Fibroblast of villous mesenchyme (primary cell): Measurements from ENCODE around the gene ALPK3. TPM values are rescaled to one million over a fixed set of nuclear protein-coding genes. Genes with fewer than 3 reads are reported as not detected.

ENCODE experiments used
- DNase-seq: peaks from one replicate; pipeline ENCODE4 v3.0.0-alpha.2; 2010; ENCODE audit warnings: low read depth
- H3K4me3 ChIP-seq: 2 replicates; pipeline ENCODE4 v1.5.1; 2011; ENCODE audit warnings: low read depth, mild to moderate bottlenecking, low read length
- total RNA-seq: library from RNA; depleted of rRNA; stranded (reverse); fragments of >200 nt; gene quantifications from 2 replicates; pipeline ENCODE4 v1.2.3, GENCODE V29; 2012
- TF ChIP-seq, protein P1 (sequence below): IDR thresholded peaks from 2 replicates; pipeline ENCODE4 v1.5.1; 2012; ENCODE audit warnings: low read depth, mild to moderate bottlenecking, low read length; ENCODE audit not compliant: insufficient read depth

ALPK3 gene
- total RNA-seq, 1 donor = 0.86 TPM

DNA sequence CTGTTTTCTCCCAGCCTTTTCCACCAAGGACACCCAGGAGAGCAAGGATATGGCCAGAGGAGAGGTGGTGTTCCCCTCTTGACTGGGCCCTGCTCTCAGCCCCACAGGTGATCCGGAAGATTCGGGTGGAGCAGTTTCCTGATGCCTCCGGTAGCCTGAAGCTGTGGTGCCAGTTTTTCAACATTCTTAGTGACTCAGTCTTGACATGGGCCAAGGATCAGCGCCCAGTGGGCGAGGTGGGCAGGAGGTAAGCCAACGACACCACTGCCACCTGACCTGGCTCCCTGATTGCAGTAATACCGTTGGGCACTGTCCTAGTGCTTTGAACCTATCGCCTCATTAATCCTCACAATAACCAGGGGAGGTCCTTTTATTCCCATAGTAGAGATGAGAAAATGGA lies 42.0 kb downstream of the ALPK3 start:
- no peak for DNase-seq
- TF ChIP-seq, protein P1, sequence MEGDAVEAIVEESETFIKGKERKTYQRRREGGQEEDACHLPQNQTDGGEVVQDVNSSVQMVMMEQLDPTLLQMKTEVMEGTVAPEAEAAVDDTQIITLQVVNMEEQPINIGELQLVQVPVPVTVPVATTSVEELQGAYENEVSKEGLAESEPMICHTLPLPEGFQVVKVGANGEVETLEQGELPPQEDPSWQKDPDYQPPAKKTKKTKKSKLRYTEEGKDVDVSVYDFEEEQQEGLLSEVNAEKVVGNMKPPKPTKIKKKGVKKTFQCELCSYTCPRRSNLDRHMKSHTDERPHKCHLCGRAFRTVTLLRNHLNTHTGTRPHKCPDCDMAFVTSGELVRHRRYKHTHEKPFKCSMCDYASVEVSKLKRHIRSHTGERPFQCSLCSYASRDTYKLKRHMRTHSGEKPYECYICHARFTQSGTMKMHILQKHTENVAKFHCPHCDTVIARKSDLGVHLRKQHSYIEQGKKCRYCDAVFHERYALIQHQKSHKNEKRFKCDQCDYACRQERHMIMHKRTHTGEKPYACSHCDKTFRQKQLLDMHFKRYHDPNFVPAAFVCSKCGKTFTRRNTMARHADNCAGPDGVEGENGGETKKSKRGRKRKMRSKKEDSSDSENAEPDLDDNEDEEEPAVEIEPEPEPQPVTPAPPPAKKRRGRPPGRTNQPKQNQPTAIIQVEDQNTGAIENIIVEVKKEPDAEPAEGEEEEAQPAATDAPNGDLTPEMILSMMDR = no peak
- no peak overlapping the region for H3K4me3 ChIP-seq

DNA sequence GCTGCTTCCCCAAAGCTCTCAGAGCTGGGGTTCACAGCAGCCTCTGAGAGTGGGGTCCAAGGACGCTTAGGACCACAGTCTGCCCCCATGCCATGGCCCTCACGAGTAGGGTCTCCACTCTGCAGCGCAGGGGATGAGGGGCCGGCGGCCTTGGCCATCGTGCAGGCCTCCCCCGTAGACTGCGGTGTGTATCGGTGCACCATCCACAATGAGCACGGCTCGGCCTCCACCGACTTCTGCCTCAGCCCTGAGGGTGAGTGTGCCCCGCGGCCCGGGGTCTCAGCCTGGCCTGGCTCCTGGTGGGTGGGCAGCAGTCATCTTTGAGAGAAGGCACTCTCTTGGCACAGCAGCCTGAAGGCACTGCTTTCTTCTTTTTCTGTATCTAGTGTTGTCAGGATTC lies 42.5 kb downstream of the ALPK3 start:
- no peak overlapping the region for H3K4me3 ChIP-seq
- DNase-seq = no peak
- TF ChIP-seq, protein P1 = no peak

DNA sequence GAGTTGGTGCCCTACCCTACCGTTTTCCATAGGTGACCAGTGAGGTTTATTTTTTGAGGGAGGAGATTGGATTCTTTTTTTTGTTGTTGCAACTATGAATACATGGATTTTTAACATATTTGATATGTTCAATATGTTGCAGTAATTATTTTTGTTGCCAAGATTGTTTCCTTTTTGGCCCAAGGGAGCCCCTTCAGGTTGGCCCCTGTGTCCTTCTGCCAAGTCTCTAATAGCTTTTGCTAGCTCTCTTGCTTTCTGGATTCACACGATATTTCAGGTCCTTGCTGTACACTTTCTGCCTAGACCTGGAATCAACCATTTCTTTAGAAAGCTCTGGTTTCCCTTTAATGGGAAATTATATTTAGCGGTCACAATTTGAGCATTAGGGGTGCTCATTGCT lies 44.6 kb downstream of the ALPK3 start:
- TF ChIP-seq, protein P1 = no peak
- no peak for DNase-seq
- no peak overlapping the region for H3K4me3 ChIP-seq

DNA sequence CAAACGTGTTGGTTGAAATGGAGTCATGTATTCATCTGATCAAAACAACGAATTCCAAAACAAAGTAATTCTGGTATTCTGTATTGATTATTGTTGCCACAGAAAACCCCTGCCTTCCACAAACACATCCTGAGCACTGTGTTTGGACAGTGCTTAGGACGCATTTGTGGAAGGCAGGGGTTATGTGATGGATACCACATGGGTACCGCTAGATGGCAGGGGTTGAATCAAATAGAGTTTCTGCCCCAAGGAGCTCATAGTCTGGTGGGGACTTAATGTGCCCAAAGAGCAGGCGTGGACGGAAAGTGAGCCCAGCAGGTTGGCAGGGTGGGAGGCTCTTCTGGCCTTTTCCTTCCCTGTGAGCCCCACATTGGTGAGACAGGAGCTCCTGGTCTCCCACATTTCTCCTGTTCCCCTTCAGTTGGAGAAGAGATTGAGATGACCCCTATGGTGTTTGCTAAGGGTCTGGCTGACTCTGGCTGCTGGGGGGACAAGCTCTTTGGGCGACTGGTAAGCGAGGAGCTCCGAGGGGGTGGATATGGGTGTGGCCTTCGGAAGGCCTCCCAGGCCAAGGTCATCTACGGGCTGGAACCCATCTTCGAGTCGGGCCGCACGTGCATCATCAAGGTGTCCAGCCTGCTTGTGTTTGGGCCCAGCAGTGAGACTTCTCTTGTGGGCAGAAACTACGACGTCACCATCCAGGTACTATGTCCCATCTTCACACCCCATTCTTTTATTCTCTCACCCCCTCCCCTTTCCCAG lies 45.2 kb downstream of the ALPK3 start:
- no peak for DNase-seq
- TF ChIP-seq, protein P1 = no peak
- no peak overlapping the region for H3K4me3 ChIP-seq

DNA sequence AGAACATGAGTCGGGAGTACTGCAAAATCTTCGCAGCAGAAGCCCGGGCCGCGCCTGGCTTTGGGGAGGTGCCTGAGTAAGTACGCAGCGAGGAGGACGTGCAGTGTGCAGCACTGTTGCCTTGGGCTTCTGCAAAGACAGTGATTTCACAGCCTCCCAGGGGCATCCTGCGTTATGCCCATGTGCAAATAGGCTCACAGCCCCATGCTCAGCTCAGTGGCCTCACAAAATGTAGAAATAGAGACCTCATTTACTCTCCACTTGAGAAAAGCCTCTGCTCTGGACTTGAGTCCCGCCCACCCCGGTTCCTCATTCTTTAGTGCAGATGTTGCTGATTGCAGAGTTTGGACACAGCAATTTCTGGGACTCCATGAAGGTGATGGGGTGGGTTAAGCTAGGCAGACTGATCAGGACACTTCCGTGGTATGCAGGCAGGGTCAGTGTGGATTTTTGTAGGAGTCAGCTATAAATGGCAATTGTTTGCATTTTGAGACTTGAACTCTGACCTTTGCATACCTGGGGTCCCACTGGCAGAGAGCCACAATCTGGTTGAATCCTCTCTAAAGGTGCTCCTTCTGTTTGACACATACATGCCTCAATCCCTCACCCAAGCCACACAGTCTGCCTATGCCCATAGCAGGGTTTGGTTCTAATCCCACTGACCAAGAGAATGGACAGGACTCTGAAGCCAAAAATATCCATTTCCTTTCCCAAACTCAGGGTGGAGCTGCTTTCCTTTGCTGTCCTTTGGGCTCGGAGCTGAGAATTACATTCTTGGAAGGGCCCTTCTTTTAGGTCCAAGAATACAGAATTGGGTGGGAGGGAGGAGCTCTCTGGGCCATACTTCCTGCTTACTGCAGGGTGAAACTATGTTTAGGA lies 46.6 kb downstream of the ALPK3 start:
- DNase-seq = peak; percentile 12
- H3K4me3 ChIP-seq = no peak overlapping the region
- TF ChIP-seq, protein P1 = peak; percentile 22

DNA sequence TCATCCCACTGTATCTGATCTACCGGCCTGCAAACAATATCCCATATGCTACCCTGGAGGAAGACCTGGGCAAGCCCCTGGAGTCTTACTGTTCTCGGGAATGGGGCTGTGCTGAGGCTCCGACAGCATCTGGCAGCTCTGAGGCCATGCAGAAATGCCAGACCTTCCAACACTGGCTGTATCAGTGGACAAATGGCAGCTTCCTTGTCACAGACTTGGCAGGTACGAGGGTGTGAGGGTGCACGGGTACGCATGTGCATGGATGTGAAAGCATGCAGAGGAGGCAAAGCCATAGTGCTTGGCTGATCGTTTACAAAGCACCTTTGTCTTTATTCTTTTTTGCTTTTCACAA lies 47.3 kb downstream of the ALPK3 start:
- TF ChIP-seq, protein P1 = no peak
- no peak overlapping the region for H3K4me3 ChIP-seq
- no peak for DNase-seq
